Trophoblast cell (in vitro differentiated cells and primary cell): ENCODE measurements around the gene ZNF655.
"Not testable (repeated sequence)": the region's sequence is repeated elsewhere in the genome, so short reads cannot be mapped to it uniquely, and the experiment has no call there.

Source experiments
- DNase-seq, 2 donors: peaks; one replicate each; pipeline ENCODE4 v3.0.0-alpha.2; 2016
- H2AFZ ChIP-seq: 2 replicates; pipeline ENCODE4 v1.6.1; 2013; ENCODE audit warnings: low read length, moderate library complexity, mild to moderate bottlenecking; ENCODE audit not compliant: insufficient read depth, poor library complexity
- H2AK5ac ChIP-seq: 2 replicates; pipeline ENCODE4 v1.6.1; 2013; ENCODE audit warnings: mild to moderate bottlenecking, low read length
- H2BK120ac ChIP-seq: 2 replicates; pipeline ENCODE4 v1.6.1; 2013; ENCODE audit warnings: low read length, mild to moderate bottlenecking, moderate library complexity; ENCODE audit not compliant: insufficient read depth, poor library complexity
- H2BK12ac ChIP-seq: 2 replicates; pipeline ENCODE4 v1.6.1; 2013; ENCODE audit warnings: mild to moderate bottlenecking, low read length, moderate library complexity
- H2BK5ac ChIP-seq: 2 replicates; pipeline ENCODE4 v1.6.1; 2013; ENCODE audit warnings: low read length, low read depth, moderate library complexity, mild to moderate bottlenecking; ENCODE audit not compliant: poor library complexity
- H3K14ac ChIP-seq: 2 replicates; pipeline ENCODE4 v1.6.1; 2013; ENCODE audit warnings: mild to moderate bottlenecking, low read length
- H3K18ac ChIP-seq: 2 replicates; pipeline ENCODE4 v1.6.1; 2013; ENCODE audit warnings: mild to moderate bottlenecking, low read length
- H3K23ac ChIP-seq: 2 replicates; pipeline ENCODE4 v1.6.1; 2013; ENCODE audit warnings: low read length
- H3K27ac ChIP-seq: 2 replicates; pipeline ENCODE4 v1.5.1; 2013; ENCODE audit warnings: low read depth, mild to moderate bottlenecking, inconsistent platforms, low read length, moderate library complexity
- H3K27me3 ChIP-seq: 2 replicates; pipeline ENCODE4 v1.6.1; 2013; ENCODE audit warnings: inconsistent platforms, mild to moderate bottlenecking, low read length, moderate library complexity; ENCODE audit not compliant: insufficient read depth
- H3K36me3 ChIP-seq, 2 experiments: 1 replicate in 1 of 2; 2 replicates in 1 of 2; pipeline ENCODE4 v1.6.1; 2013; ENCODE audit warnings: low read length in 2 of 2, mild to moderate bottlenecking in 2 of 2, moderate library complexity in 1 of 2; ENCODE audit not compliant: insufficient read depth in 2 of 2, control insufficient read depth in 1 of 2
- H3K4ac ChIP-seq: 2 replicates; pipeline ENCODE4 v1.6.1; 2013; ENCODE audit warnings: low read depth, mild to moderate bottlenecking, low read length, moderate library complexity
- H3K4me1 ChIP-seq, 2 experiments: 1 replicate in 1 of 2; 2 replicates in 1 of 2; pipeline ENCODE4 v1.6.1; 2013; ENCODE audit warnings: low read length in 2 of 2, mild to moderate bottlenecking in 2 of 2, moderate library complexity in 1 of 2; ENCODE audit not compliant: insufficient read depth in 2 of 2, control insufficient read depth in 1 of 2
- H3K4me2 ChIP-seq: 2 replicates; pipeline ENCODE4 v1.6.1; 2013; ENCODE audit warnings: inconsistent platforms, mild to moderate bottlenecking, low read length, moderate library complexity
- H3K4me3 ChIP-seq: 2 replicates; pipeline ENCODE4 v1.5.1; 2013; ENCODE audit warnings: mild to moderate bottlenecking, low read depth, low read length, inconsistent platforms
- H3K79me1 ChIP-seq: one replicate; pipeline ENCODE4 v1.6.1; 2013; ENCODE audit warnings: low read length
- H3K79me2 ChIP-seq: 2 replicates; pipeline ENCODE4 v1.6.1; 2013; ENCODE audit warnings: low read length, mild to moderate bottlenecking; ENCODE audit not compliant: control insufficient read depth, insufficient read depth, poor library complexity
- H3K9ac ChIP-seq: 2 replicates; pipeline ENCODE4 v1.6.1; 2013; ENCODE audit warnings: mild to moderate bottlenecking, low read length
- H3K9me3 ChIP-seq: 2 replicates; pipeline ENCODE4 v1.6.1; 2013; ENCODE audit warnings: low read depth, mild to moderate bottlenecking, control low read depth, inconsistent platforms, low read length; ENCODE audit not compliant: insufficient read depth
- H4K12ac ChIP-seq: 2 replicates; pipeline ENCODE4 v1.6.1; 2013; ENCODE audit warnings: low read depth, mild to moderate bottlenecking, low read length, moderate library complexity
- H4K8ac ChIP-seq: 2 replicates; pipeline ENCODE4 v1.6.1; 2013; ENCODE audit warnings: low read depth, mild to moderate bottlenecking, low read length, moderate library complexity
- H4K91ac ChIP-seq: one replicate; pipeline ENCODE4 v1.6.1; 2013; ENCODE audit warnings: low read depth, mild to moderate bottlenecking, low read length, moderate library complexity
- WGBS: extraction: QIAGEN DNeasy Blood & Tissue Kit; methylation state at CpG from one replicate; pipeline ENCODE4 v1.1.7; 2013; ENCODE audit warnings: missing lambda C conversion rate; ENCODE audit not compliant: insufficient read length, insufficient coverage; ENCODE audit errors: extremely low coverage; 5-methylcytosine and 5-hydroxymethylcytosine counted together

ZNF655 gene

DNA sequence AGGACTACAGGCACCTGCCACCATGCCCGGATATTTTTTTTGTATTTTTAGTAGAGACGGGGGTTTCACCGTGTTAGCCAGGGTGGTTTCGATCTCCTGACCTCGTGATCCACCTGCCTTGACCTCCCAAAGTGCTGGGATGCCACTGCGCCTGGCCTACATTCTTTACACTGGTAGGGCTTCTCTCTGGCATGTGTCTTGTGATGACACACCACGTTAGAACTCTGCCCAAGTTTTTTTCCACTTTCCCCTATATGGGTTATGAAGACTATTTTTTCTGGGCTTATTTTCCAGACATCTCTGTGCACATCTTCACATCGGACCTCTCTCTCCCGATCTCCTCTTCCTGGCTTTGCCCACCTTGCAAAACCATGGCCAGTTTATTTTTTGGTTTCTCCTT lies 17.2 kb upstream of the ZNF655 start:
- Histone ChIP-seq H2AFZ (no peak overlapping the region), H4K91ac (no peak overlapping the region), H3K36me3 (peaks cover 3 to 5% of the 10 kb centered on the region in 2 experiments), H2BK120ac (no peak overlapping the region), H3K4me1 (no peaks in the 10 kb centered on the region), H2BK5ac (no peak overlapping the region), H3K9ac (no peak overlapping the region), H3K14ac (no peak overlapping the region), H3K18ac (no peak overlapping the region), H3K23ac (no peak overlapping the region), H3K4me2 (no peak overlapping the region), H3K9me3 (peaks cover 18% of the 10 kb centered on the region), H3K79me1 (no peaks in the 10 kb centered on the region), H2AK5ac (no peak overlapping the region), H3K4ac (no peak overlapping the region), H3K27ac (no peak overlapping the region), H4K12ac (no peak overlapping the region), H3K79me2 (no peaks in the 10 kb centered on the region), H2BK12ac (no peak overlapping the region), H3K4me3 (no peak overlapping the region), H3K27me3 (no peaks in the 10 kb centered on the region), H4K8ac (no peak overlapping the region)
- peak in 1 of 2 donors; percentile 69 for DNase-seq
- no CpG with 5 or more reads among the region's 9 CpGs for WGBS

DNA sequence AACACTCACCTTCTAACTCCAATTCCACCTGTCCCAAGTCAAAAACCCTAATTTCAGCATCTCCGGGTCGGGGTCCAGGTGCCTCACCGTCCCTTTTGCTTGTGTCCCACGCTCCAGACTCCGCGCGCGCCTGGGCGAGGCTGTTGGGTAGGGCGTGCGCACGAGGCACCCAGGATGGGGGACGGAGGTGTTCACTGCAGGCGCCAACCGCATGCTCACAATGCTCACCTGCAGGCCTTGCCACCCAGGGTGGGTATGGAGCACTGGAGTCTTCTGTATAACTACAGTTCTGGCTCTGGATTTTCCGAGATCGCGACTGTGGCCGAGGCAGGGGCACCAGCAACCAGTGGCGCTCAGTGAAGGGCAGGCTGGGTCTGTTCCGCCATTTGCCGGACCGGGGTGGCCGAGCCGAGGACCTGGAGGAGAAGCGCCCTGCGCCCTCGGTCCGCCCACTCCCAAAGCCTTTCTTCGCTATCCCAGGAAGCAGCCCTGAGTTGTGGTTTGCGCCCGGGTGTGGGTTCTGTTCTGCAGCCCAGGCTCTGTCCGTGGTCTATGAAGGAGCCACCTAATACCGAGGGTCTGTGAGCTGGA lies 15.3 kb upstream of the ZNF655 start:
- Histone ChIP-seq H3K4me1 (no peaks in the 10 kb centered on the region), H3K18ac (no peak overlapping the region), H2BK5ac (no peak overlapping the region), H4K12ac (no peak overlapping the region), H3K4me3 (peak overlapping the region; percentile 21), H3K27me3 (no peaks in the 10 kb centered on the region), H3K14ac (no peak overlapping the region), H4K91ac (no peak overlapping the region), H3K4ac (no peak overlapping the region), H3K9ac (no peak overlapping the region), H2BK120ac (no peak overlapping the region), H4K8ac (no peak overlapping the region), H3K27ac (no peak overlapping the region), H3K36me3 (peaks cover 3 to 11% of the 10 kb centered on the region in 2 experiments), H3K23ac (no peak overlapping the region), H2BK12ac (no peak overlapping the region), H2AK5ac (no peak overlapping the region), H3K4me2 (no peak overlapping the region), H2AFZ (no peak overlapping the region), H3K79me1 (no peaks in the 10 kb centered on the region), H3K9me3 (peaks cover 17% of the 10 kb centered on the region), H3K79me2 (no peaks in the 10 kb centered on the region)
- WGBS, result no CpG with 5 or more reads among the region's 34 CpGs
- no peak for DNase-seq

GRCh38 chr7:99543916-99544315 lies 14.5 kb upstream of the ZNF655 start:
- Histone ChIP-seq H3K9ac (no peak overlapping the region), H4K8ac (no peak overlapping the region), H3K27me3 (no peaks in the 10 kb centered on the region), H3K4me1 (no peaks in the 10 kb centered on the region), H4K12ac (no peak overlapping the region), H2BK12ac (no peak overlapping the region), H2BK120ac (no peak overlapping the region), H2AK5ac (no peak overlapping the region), H4K91ac (no peak overlapping the region), H3K79me1 (no peaks in the 10 kb centered on the region), H3K36me3 (peaks cover 3 to 12% of the 10 kb centered on the region in 2 experiments), H3K14ac (no peak overlapping the region), H2AFZ (no peak overlapping the region), H3K9me3 (peaks cover 17% of the 10 kb centered on the region), H3K23ac (no peak overlapping the region), H2BK5ac (no peak overlapping the region), H3K4me2 (no peak overlapping the region), H3K27ac (no peak overlapping the region), H3K4ac (no peak overlapping the region), H3K18ac (no peak overlapping the region), H3K79me2 (no peaks in the 10 kb centered on the region), H3K4me3 (no peak overlapping the region)
- WGBS, result no CpG with 5 or more reads among the region's 6 CpGs
- DNase-seq, result no peak

DNA sequence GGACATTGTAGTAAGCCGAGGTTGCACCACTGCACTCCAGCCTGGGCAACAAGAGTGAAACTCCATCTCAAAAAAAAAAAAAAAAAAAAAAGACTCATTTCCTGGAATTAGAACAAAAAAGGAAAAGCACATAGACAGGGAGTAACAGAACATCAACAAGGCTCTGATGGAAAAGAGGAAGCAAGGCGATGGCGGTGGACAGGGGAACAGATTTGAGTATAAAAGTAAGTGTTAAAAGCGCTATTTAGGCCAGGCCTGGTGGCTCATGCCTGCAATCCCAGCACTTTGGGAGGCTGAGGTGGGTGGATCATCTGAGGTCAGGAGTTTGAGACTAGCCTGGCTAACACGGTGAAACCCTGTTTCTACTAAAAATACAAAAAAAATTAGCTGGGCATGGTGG lies 13.1 kb upstream of the ZNF655 start:
- H3K9me3 ChIP-seq, result peaks cover 17% of the 10 kb centered on the region
- H2BK12ac ChIP-seq, H3K23ac ChIP-seq, DNase-seq, H4K91ac ChIP-seq, H3K4me3 ChIP-seq, H3K9ac ChIP-seq, H3K79me1 ChIP-seq, H3K4ac ChIP-seq, H2BK5ac ChIP-seq, H4K12ac ChIP-seq, H3K18ac ChIP-seq, H3K4me2 ChIP-seq, H3K4me1 ChIP-seq, H2AFZ ChIP-seq, H3K14ac ChIP-seq, H2AK5ac ChIP-seq, H3K27me3 ChIP-seq, H2BK120ac ChIP-seq, H4K8ac ChIP-seq, H3K27ac ChIP-seq, H3K79me2 ChIP-seq: not testable (repeated sequence)
- H3K36me3 ChIP-seq, result peaks cover 3 to 12% of the 10 kb centered on the region in 2 experiments
- no CpG with 5 or more reads among the region's 5 CpGs for WGBS
